GM18867 (cell line): Measurements from ENCODE around the gene WDR13.
"Not testable (repeated sequence)": the region's sequence is repeated elsewhere in the genome, so short reads cannot be mapped to it uniquely, and the experiment has no call there.

Source experiments
- ATAC-seq: cut with Tn5 transposase; IDR thresholded peaks from one replicate; pipeline ENCODE4 v1.9.1; 2021; ENCODE audit warnings: mild to moderate bottlenecking, moderate library complexity; ENCODE audit not compliant: unreplicated experiment

Gene WDR13

DNA sequence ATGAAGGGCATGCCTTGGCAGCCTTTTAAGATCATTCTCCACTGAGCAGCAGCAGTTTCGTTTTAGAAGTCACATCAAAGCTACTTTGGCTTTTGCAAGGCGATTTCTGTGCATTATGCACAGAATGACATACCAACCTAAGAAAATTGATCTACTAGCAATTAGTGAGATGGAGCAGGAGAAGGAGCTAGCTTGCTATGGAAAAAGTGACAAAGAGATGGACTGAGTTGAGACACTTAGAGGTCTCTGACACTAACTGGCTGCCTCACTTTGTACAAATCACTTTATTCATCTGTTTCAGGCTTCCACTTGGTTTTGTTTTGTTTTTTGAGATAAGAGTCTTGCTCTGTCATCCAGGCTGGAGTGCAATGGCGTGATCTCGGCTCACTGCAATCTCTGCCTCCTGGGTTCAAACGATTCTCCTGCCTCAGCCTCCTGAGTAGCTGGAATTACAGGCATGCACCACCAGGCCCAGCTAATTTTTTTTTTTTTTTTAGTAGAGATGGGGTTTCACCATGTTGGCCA lies 54.8 kb downstream of the WDR13 start:
- ATAC-seq = not testable (repeated sequence)

DNA sequence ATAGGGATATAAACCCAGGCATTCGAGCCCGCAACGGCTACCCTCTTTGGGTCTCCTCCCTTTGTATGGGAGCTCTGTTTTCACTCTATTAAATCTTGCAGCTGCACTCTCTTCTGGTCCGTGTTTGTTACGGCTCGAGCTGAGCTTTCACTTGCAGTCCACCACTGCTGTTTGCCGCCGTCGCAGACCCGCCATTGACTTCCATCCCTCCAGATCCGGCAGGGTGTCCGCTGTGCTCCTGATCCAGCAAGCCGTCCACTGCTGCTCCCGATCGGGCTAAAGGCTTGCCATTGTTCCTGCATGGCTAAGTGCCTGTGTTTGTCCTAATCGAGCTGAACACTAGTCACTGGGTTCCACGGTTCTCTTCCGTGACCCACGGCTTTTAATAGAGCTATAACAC lies 57.5 kb downstream of the WDR13 start:
- ATAC-seq = not testable (repeated sequence)
